HepG2 (cell line): ENCODE results near the gene SP7. TPM values are rescaled to one million over a fixed set of nuclear protein-coding genes. Genes with fewer than 3 reads are reported as not detected.

Source experiments
- ATAC-seq: fragments of 200-7000 bp; cut with Tn5 transposase; 3 replicates; pipeline ENCODE4 v1.9.1; 2020; ENCODE audit warnings: mild to moderate bottlenecking, moderate library complexity
- BruUV-seq: library from RNA; stranded (reverse); fragments of 400-500 nt; replicated peaks from 2 replicates; lab custom pipeline; 2021; lab: Mats Ljungman, UMichigan
- CTCF ChIA-PET: fragments of 300-600 bp; formaldehyde crosslinking; extraction: SDS; loops from one replicate; lab custom pipeline; 2021; ENCODE audit warnings: low total read pairs, inconsistent platforms, low intra/inter-chr PET ratio; lab: Yijun Ruan, JAX
- POLR2A ChIA-PET: fragments of 350-600 bp; sonication (Branson Sonifier 250); formaldehyde crosslinking; loops from one replicate; lab custom pipeline; 2020; ENCODE audit warnings: antibody characterized with exemption, inconsistent platforms; lab: Yijun Ruan, JAX
- DNase-seq: peaks from one replicate; pipeline ENCODE4 v3.0.0-alpha.2; 2015; ENCODE audit warnings: low spot score
- FAIRE-seq: peaks from 3 replicates; lab custom pipeline; 2011; peaks lifted over from hg19 to GRCh38; lab: Jason Lieb, UNC
- H2AFZ ChIP-seq: one replicate; pipeline ENCODE4 v1.6.1; 2011; ENCODE audit warnings: low read length, inconsistent platforms
- H3K27ac ChIP-seq: fragments of 300-600 bp; 3 replicates; pipeline ENCODE4 v1.8.0; 2011; ENCODE audit warnings: mixed run types, mild to moderate bottlenecking, mixed read lengths, low read length, inconsistent platforms; ENCODE audit not compliant: insufficient read depth; ENCODE audit errors: extremely low read length
- H3K27me3 ChIP-seq, 2 experiments: fragments of 200-600 bp in 1 of 2; 2 replicates in 1 of 2; 3 replicates in 1 of 2; pipeline versions ENCODE4 v1.6.0 to v1.8.0; 2011; ENCODE audit warnings: low read length in 2 of 2, mild to moderate bottlenecking in 2 of 2, moderate library complexity in 2 of 2, inconsistent platforms in 1 of 2; ENCODE audit not compliant: insufficient read depth in 2 of 2, control insufficient read depth in 1 of 2
- H3K36me3 ChIP-seq, 2 experiments: fragments of 200-600 bp in 1 of 2; replicated peaks in 1 of 2; 2 replicates in 1 of 2; 3 replicates in 1 of 2; pipeline versions ENCODE4 v1.5.1 to v1.8.0; 2011; ENCODE audit warnings: low read length in 2 of 2, inconsistent platforms in 1 of 2; ENCODE audit not compliant: insufficient read depth in 2 of 2, control insufficient read depth in 1 of 2
- H3K4me1 ChIP-seq: 2 replicates; pipeline ENCODE4 v1.5.1; 2012; ENCODE audit warnings: low read length, inconsistent platforms; ENCODE audit not compliant: insufficient read depth
- H3K4me2 ChIP-seq: 2 replicates; pipeline ENCODE4 v1.6.0; 2011; ENCODE audit warnings: low read depth, low read length, inconsistent platforms
- H3K4me3 ChIP-seq, 3 experiments: fragments of 200-600 bp in 1 of 3; sonication (generic), shearing (Covaris generic) in 1 of 3; replicated peaks in 1 of 3; 2 replicates each; pipeline ENCODE4 v1.5.1; 2011 to 2016; ENCODE audit warnings: low read length in 3 of 3, inconsistent platforms in 2 of 3, low read depth in 2 of 3, mild to moderate bottlenecking in 2 of 3, control low read depth in 1 of 3, mixed read lengths in 1 of 3; ENCODE audit not compliant: insufficient read depth in 1 of 3
- H3K79me2 ChIP-seq: one replicate; pipeline ENCODE4 v1.6.1; 2011; ENCODE audit warnings: low read length, inconsistent platforms; ENCODE audit not compliant: insufficient read depth
- H3K9ac ChIP-seq: 2 replicates; pipeline ENCODE4 v1.6.0; 2011; ENCODE audit warnings: mild to moderate bottlenecking, low read depth, low read length, inconsistent platforms; ENCODE audit not compliant: insufficient read depth
- H3K9me3 ChIP-seq: 2 replicates; pipeline ENCODE4 v1.5.1; 2012; ENCODE audit warnings: mild to moderate bottlenecking, low read length
- H4K20me1 ChIP-seq: 2 replicates; pipeline ENCODE4 v1.6.0; 2011; ENCODE audit warnings: inconsistent platforms, mild to moderate bottlenecking, low read length, moderate library complexity; ENCODE audit not compliant: insufficient read depth
- ATF5 ChIP-seq: sonication (generic); formaldehyde crosslinking; IDR thresholded peaks from 2 replicates; pipeline ENCODE4 v1.4.0; 2020; ENCODE audit warnings: mild to moderate bottlenecking, low read depth, missing genetic modification reagents
- CCAR2 ChIP-seq: fragments of 200-400 bp; formaldehyde crosslinking; optimal IDR thresholded peaks from 2 replicates; pipeline ENCODE3; 2018; ENCODE audit warnings: low read depth, mild to moderate bottlenecking, low read length, moderate library complexity
- DNMT1 ChIP-seq: sonication (generic); formaldehyde crosslinking; IDR thresholded peaks from 2 replicates; pipeline ENCODE4 v1.5.1; 2020; ENCODE audit warnings: mild to moderate bottlenecking, missing genetic modification reagents
- GTF3A ChIP-seq: sonication (generic); formaldehyde crosslinking; conservative IDR thresholded peaks from 2 replicates; pipeline ENCODE4 v1.4.0; 2020; ENCODE audit warnings: mild to moderate bottlenecking, missing genetic modification reagents
- HNRNPUL1 ChIP-seq: fragments of 200-400 bp; formaldehyde crosslinking; IDR thresholded peaks from 2 replicates; pipeline ENCODE4 v1.6.1; 2017; ENCODE audit warnings: low read depth, mild to moderate bottlenecking, low read length, moderate library complexity
- MEF2D ChIP-seq: sonication (generic); formaldehyde crosslinking; IDR thresholded peaks from 2 replicates; pipeline ENCODE4 v1.5.1; 2020; ENCODE audit warnings: mild to moderate bottlenecking, missing genetic modification reagents
- MXI1 ChIP-seq: IDR thresholded peaks from 3 replicates; pipeline ENCODE4 v1.6.1; 2012; ENCODE audit warnings: low read depth, low read length, inconsistent platforms, borderline replicate concordance
- PAX8 ChIP-seq: sonication (generic); formaldehyde crosslinking; IDR thresholded peaks from 2 replicates; pipeline ENCODE4 v1.8.0; 2022; ENCODE audit warnings: mild to moderate bottlenecking, missing genetic modification reagents, borderline replicate concordance
- SETDB1 ChIP-seq: sonication (generic); formaldehyde crosslinking; IDR thresholded peaks from 2 replicates; pipeline ENCODE4 v1.5.1; 2020; ENCODE audit warnings: missing genetic modification reagents, mild to moderate bottlenecking, borderline replicate concordance
- ZBTB21 ChIP-seq: sonication (generic); formaldehyde crosslinking; IDR thresholded peaks from 2 replicates; pipeline ENCODE4 v1.4.0; 2020; ENCODE audit warnings: missing genetic modification reagents
- ZNF10 ChIP-seq: sonication (generic); formaldehyde crosslinking; IDR thresholded peaks from 2 replicates; pipeline ENCODE4 v1.4.0; 2020; ENCODE audit warnings: mild to moderate bottlenecking, low read depth, missing genetic modification reagents, borderline replicate concordance
- ZNF30 ChIP-seq: sonication (generic); formaldehyde crosslinking; IDR thresholded peaks from 2 replicates; pipeline ENCODE4 v1.5.0; 2020; ENCODE audit warnings: mild to moderate bottlenecking, missing genetic modification reagents
- ZNF317 ChIP-seq: sonication (generic); formaldehyde crosslinking; IDR thresholded peaks from 2 replicates; pipeline ENCODE4 v1.5.0; 2020; ENCODE audit warnings: mild to moderate bottlenecking, missing genetic modification reagents
- ZSCAN29 ChIP-seq: sonication (generic); formaldehyde crosslinking; conservative IDR thresholded peaks from 2 replicates; pipeline ENCODE4 v1.4.0; 2020; ENCODE audit warnings: mild to moderate bottlenecking, missing genetic modification reagents
- WGBS: methylation state at CpG from one replicate; pipeline ENCODE4 v1.1.6; 2017; ENCODE audit warnings: low lambda C conversion rate; 5-methylcytosine and 5-hydroxymethylcytosine counted together
- in situ Hi-C: cut with HindIII; loops from 2 replicates; pipeline ENCODE4 v1.10.0; 2017; ENCODE audit warnings: low pct_unique_long_range_greater_than_20kb; ENCODE audit not compliant: extremely low pct_ligation_motif_present
- intact Hi-C: fragments of 100-400 bp; cut with micrococcal nuclease; formaldehyde crosslinking; loops from one replicate; pipeline ENCODE4 v1.10.0; 2022; ENCODE audit not compliant: unreplicated experiment
- polyA plus RNA-seq, 8 experiments: library from polyadenylated mRNA; depleted of rRNA in 3 of 8; stranded (reverse) in 7 of 8; unstranded in 1 of 8; fragments of >200 nt; fragmentation: Illumina TruSeq in 4 of 8; extraction: Trizol in 4 of 8; gene quantifications; 2 replicates each; pipeline versions ENCODE4 v1.2.1 to v1.2.3, GENCODE V29; 2011 to 2016; ENCODE audit warnings: low read depth in 4 of 8, missing spikeins in 1 of 8, mixed read lengths in 1 of 8; ENCODE audit not compliant: insufficient read depth in 1 of 8
- total RNA-seq, 5 experiments: library from RNA; depleted of rRNA; stranded (reverse); fragments of >200 nt; fragmentation: Illumina TruSeq; extraction: Trizol; gene quantifications; 2 replicates each; pipeline ENCODE4 v1.2.3, GENCODE V29; 2016; ENCODE audit warnings: low read depth in 1 of 5
- TF ChIP-seq, protein P1 (sequence below): sonication (generic); formaldehyde crosslinking; IDR thresholded peaks from 2 replicates; pipeline ENCODE4 v1.5.1; 2020; ENCODE audit warnings: mild to moderate bottlenecking, missing genetic modification reagents

Gene SP7
- total and polyA plus RNA-seq, 2 of the 13 experiments (the other 11 are each of a cell fraction or from before 2014, with no cell fraction given), result not detected

DNA sequence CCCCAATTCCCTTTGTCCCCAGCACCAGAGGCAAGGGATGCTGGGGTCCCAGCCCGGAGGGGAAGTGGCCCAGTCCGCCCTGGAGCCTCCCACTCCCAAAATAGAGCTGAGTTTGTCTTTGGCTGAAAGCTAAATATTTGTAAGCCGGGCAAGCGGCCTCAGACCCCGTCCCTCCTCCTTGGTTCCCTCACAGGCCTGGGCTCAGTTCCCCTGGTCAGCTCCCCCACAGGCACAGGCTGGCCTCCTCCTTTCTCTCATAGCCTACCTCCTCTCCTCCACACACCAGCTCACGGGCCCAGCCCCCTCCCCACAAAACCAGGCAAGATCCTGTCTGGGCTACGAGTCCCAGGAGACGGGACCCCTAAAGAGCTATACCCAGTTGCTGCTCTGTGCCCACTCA lies 1.3 kb downstream of the SP7 start:
- ATAC-seq (no peak), DNase-seq (no peak), FAIRE-seq (no peak)
- H3K4me3 ChIP-seq, result no peak overlapping the region
- TF ChIP-seq ZNF10 (CRISPR knock-in tag), result no peak
- no peak for TF ChIP-seq ZNF317 (CRISPR knock-in tag)
- no peak for TF ChIP-seq ZBTB21 (CRISPR knock-in tag)
- TF ChIP-seq MXI1, result no peak
- no peak for TF ChIP-seq ZSCAN29 (CRISPR knock-in tag)
- no peak for TF ChIP-seq MEF2D
- TF ChIP-seq, protein P1, sequence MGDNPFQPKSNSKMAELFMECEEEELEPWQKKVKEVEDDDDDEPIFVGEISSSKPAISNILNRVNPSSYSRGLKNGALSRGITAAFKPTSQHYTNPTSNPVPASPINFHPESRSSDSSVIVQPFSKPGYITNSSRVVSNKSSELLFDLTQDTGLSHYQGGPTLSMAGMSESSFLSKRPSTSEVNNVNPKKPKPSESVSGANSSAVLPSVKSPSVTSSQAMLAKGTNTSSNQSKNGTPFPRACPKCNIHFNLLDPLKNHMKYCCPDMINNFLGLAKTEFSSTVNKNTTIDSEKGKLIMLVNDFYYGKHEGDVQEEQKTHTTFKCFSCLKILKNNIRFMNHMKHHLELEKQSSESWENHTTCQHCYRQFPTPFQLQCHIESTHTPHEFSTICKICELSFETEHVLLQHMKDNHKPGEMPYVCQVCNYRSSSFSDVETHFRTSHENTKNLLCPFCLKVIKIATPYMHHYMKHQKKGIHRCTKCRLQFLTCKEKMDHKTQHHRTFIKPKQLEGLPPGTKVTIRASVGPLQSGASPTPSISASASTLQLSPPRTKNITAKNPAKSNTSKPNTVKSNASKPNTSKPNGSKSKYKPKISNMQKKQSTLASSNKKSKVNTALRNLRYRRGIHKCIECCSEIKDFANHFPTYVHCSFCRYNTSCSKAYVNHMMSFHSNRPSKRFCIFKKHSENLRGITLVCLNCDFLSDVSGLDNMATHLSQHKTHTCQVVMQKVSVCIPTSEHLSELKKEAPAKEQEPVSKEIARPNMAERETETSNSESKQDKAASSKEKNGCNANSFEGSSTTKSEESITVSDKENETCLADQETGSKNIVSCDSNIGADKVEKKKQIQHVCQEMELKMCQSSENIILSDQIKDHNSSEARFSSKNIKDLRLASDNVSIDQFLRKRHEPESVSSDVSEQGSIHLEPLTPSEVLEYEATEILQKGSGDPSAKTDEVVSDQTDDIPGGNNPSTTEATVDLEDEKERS (CRISPR knock-in tag), result no peak
- no peak for TF ChIP-seq SETDB1 (CRISPR knock-in tag)
- no peak for TF ChIP-seq PAX8
- TF ChIP-seq CCAR2, result no peak
- no peak for TF ChIP-seq ZNF30 (CRISPR knock-in tag)
- no peak for TF ChIP-seq HNRNPUL1
- TF ChIP-seq GTF3A, result no peak
- TF ChIP-seq ATF5 (CRISPR knock-in tag), result no peak
- no peak for TF ChIP-seq DNMT1 (CRISPR knock-in tag)
- ChIA-PET CTCF (no interaction called here), POLR2A (interaction anchor here (2.2 kb wide), 1 partner anchor 13 kb away, joined by 12 read pairs; the partner anchor contains the start of gene AAAS)
- H3K36me3 ChIP-seq, result no peaks in the 10 kb centered on the region
- H3K4me1 ChIP-seq, result no peaks in the 10 kb centered on the region
- intact Hi-C loops, result no loop called here
- no TSS peak for BruUV-seq
- no peaks in the 10 kb centered on the region for H4K20me1 ChIP-seq
- H2AFZ ChIP-seq, result no peak overlapping the region
- H3K27me3 ChIP-seq, result peaks cover 14 to 74% of the 10 kb centered on the region in 2 experiments
- H3K4me2 ChIP-seq, result no peak overlapping the region
- no peaks in the 10 kb centered on the region for H3K9me3 ChIP-seq
- no peaks in the 10 kb centered on the region for H3K79me2 ChIP-seq
- no peak overlapping the region for H3K9ac ChIP-seq
- WGBS, result 25% methylated on average over 6 of the region's 8 CpGs
- in situ Hi-C loops, result no loop called here
- H3K27ac ChIP-seq, result no peak overlapping the region
